Astrocyte (in vitro differentiated cells and primary cell): ENCODE data around the gene GPRC5D.

ENCODE experiments used
- CTCF ChIP-seq: IDR thresholded peaks from 2 replicates; pipeline ENCODE4 v1.5.1; 2011; ENCODE audit warnings: low read depth, mild to moderate bottlenecking, inconsistent platforms, low read length, moderate library complexity; ENCODE audit not compliant: insufficient read depth
- EZH2 ChIP-seq: IDR thresholded peaks from 2 replicates; pipeline ENCODE4 v1.6.1; 2012; ENCODE audit warnings: mild to moderate bottlenecking, low read length, inconsistent platforms; ENCODE audit not compliant: insufficient read depth

GRCh38 chr12:12897302-12897701 is 54.7 kb downstream of the GPRC5D start:
- TF ChIP-seq CTCF (no peak), EZH2 (no peak)
